K562 (cell line): ENCODE data around the gene NFKBIA. TPM values are rescaled to one million over a fixed set of nuclear protein-coding genes. Genes with fewer than 3 reads are reported as not detected.

Experiments
- BACH1 ChIP-seq: fragments of 200-800 bp; sonication (Bioruptor generic); IDR thresholded peaks from 2 replicates; pipeline ENCODE4 v1.6.1; 2016; ENCODE audit warnings: missing genetic modification characterization, missing compliant biosample characterization
- GTF2B ChIP-seq: IDR thresholded peaks from 2 replicates; pipeline ENCODE4 v1.6.1; 2011; ENCODE audit not compliant: insufficient read length; ENCODE audit errors: extremely low read depth
- PATZ1 ChIP-seq: fragments of 250-450 bp; sonication (Bioruptor Pico); IDR thresholded peaks from 2 replicates; pipeline ENCODE4 v1.5.0; 2020; ENCODE audit warnings: mild to moderate bottlenecking, borderline replicate concordance
- RFX5 ChIP-seq: IDR thresholded peaks from 2 replicates; pipeline ENCODE4 v1.6.1; 2011; ENCODE audit warnings: low read depth, mild to moderate bottlenecking, improper control_type of control experiment, low read length
- SRSF7 ChIP-seq: fragments of 200-400 bp; formaldehyde crosslinking; optimal IDR thresholded peaks from 2 replicates; pipeline ENCODE3; 2017; ENCODE audit warnings: mild to moderate bottlenecking, low read depth, low read length
- TFAP4 ChIP-seq: sonication (generic); formaldehyde crosslinking; IDR thresholded peaks from 2 replicates; pipeline ENCODE4 v1.8.0; 2022; ENCODE audit warnings: missing genetic modification reagents, mild to moderate bottlenecking, moderate library complexity, borderline replicate concordance
- ZNF384 ChIP-seq: IDR thresholded peaks from 2 replicates; pipeline ENCODE4 v1.6.1; 2012; ENCODE audit warnings: low read depth, low read length, improper control_type of control experiment
- ZNF398 ChIP-seq: fragments of 250-450 bp; sonication (Bioruptor Pico); IDR thresholded peaks from 2 replicates; pipeline ENCODE4 v1.8.0; 2021; ENCODE audit warnings: moderate library complexity, mild to moderate bottlenecking, inconsistent platforms
- polyA plus RNA-seq, 8 experiments: library from polyadenylated mRNA; depleted of rRNA in 4 of 8; stranded (reverse) in 5 of 8; unstranded in 3 of 8; fragments of >200 nt; fragmentation: Nextera tagmentation in 2 of 8; fragmentation: Illumina TruSeq in 1 of 8; extraction: Ambion mirVana in 2 of 8; extraction: Trizol in 1 of 8; gene quantifications; 2 replicates each; pipeline versions ENCODE4 v1.2.1 to v1.2.3, GENCODE V29; 2011 to 2014; ENCODE audit warnings: inconsistent platforms in 1 of 8, missing spikeins in 1 of 8
- total RNA-seq, 7 experiments: library from RNA; depleted of rRNA in 6 of 7; stranded (reverse); fragments of >200 nt in 6 of 7; fragmentation: Illumina TruSeq in 2 of 7; extraction: Trizol in 2 of 7; gene quantifications; 2 replicates each; pipeline versions ENCODE4 v1.2.1 to v1.2.3, GENCODE V29; 2011 to 2021; ENCODE audit warnings: low replicate concordance in 1 of 7

NFKBIA gene
- total and polyA plus RNA-seq, 9 of the 15 experiments (the other 6 are each of a cell fraction or from before 2014, with no cell fraction given) = 6.9 to 31.8 (median 18.2) TPM

GRCh38 chr14:35444104-35444503, 39.6 kb upstream of the NFKBIA start (continued):
- TF ChIP-seq TFAP4 (no peak), RFX5 (no peak), ZNF398 (CRISPR knock-in tag) (no peak), GTF2B (no peak), PATZ1 (CRISPR knock-in tag) (no peak), BACH1 (no peak), ZNF384 (no peak), SRSF7 (no peak)
